SW 1271 (cell line): ENCODE data around the gene ANKRD30BL.
"Not testable (repeated sequence)": the region's sequence is repeated elsewhere in the genome, so short reads cannot be mapped to it uniquely, and the experiment has no call there.

Experiments
- DNase-seq, 2 experiments: peaks; one replicate each; lab custom pipeline; 2025; lab: John Stamatoyannopoulos, UW

Gene ANKRD30BL, protein sequence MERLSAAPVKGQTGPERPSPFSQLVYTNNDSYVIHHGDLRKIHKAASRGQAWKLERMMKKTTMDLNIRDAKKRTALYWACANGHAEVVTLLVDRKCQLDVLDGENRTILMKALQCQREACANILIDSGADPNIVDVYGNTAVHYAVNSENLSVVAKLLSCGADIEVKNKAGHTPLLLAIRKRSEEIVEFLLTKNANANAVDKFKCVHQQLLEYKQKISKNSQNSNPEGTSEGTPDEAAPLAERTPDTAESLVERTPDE

DNA sequence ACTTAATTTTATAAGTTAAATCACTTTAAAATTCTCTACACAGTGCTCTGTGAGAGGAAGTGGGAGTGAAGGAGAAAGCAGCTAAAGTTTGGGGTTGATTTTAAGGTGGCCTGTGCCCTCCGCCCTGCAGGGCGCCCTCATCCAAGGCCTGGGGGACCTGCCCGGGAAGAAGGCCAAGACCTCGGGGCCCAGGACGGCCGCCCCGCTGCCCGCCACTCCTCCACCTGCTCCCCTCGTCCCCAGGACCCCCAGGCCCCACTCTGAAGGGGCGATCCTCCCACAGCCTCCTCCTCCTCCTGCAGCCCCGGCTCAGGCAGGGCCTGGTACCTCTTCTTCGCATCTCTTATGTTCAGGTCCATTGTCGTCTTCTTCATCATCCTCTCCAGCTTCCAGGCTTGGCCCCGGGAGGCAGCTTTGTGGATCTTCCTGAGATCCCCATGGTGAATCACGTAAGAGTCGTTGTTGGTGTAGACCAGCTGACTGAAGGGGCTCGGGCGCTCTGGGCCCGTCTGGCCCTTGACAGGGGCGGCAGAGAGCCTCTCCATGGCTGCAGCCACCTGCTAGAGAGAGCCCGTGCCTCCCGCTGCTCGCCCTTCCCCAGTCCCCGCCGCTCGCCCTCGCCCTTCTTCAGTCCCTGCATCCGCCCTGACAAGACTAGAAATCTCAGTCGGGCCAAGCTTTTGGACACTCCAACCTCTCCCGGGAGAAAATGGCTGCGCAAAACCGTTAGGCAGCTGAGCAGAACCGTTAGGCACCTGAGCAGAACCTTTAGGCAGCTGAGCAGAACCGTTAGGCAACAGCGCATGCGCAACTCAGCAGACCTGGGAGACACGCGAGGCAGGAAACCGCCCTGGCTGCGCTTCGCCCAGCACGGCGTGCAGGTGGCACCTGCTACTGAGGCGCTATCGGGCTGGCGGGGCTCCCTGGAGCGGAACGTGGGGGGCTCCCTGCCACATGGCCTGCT is at the start of gene ANKRD30BL:
TSS of gene ANKRD30BL (minus strand) at position 792 of the 964 bp plus-strand sequence. CDS start at position 545, 247 bp downstream.
- not testable (repeated sequence) for DNase-seq

DNA sequence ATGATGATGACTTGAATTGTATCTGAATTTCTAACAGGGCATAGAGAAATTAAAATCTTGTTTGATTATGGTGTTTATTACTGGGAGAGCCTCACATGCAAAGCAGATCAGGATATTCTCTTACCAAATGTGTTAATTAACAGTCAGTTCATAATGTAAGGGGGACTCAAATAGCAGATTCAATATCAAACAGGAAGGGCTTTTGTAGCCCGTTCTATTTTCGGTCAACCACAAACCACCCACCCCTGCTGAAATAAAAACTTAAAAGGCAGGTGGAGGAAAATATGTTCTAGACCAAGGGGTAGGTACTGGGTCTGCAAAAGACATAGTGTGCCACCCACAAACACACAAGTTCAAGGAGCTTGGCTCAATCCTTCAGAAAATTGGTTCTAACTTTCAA is 41.1 kb upstream of the ANKRD30BL start:
- not testable (repeated sequence) for DNase-seq

DNA sequence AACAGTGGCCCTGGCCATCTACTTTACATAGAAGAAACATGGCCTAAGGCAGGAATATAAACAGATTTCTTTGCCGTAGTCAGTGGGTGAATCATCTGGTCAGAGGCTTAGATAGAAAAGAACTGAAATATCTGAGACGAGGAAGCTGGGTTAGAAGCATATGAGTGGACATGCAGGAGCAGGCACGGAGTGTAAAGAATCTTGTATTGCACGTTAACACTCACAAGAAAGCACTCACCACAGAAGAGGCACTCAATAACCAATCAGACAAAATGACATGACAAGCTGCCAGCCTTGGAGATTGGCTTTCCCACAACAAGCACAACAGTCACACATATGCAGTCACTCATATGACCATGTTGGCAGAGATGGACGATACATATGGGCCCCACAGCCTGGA is 31.1 kb upstream of the ANKRD30BL start:
- not testable (repeated sequence) for DNase-seq

DNA sequence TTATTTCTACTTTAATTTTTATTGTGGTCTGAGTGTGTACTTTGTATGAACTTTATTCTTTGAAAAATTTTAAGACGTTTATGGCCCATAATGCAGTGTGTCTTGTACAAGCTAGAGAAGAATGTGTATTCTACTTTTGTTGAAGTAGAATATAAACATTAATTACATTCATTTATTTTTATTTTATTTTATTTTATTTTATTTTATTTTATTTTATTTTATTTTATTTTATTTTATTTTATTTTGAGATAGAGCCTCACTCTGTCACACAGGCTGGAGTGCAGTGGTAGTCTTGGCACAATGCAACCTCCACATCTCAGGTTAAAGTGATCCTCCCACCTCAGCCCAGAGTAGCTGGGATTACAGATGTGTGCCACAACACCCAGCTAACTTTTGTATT is 5.3 kb upstream of the ANKRD30BL start:
- not testable (repeated sequence) for DNase-seq

DNA sequence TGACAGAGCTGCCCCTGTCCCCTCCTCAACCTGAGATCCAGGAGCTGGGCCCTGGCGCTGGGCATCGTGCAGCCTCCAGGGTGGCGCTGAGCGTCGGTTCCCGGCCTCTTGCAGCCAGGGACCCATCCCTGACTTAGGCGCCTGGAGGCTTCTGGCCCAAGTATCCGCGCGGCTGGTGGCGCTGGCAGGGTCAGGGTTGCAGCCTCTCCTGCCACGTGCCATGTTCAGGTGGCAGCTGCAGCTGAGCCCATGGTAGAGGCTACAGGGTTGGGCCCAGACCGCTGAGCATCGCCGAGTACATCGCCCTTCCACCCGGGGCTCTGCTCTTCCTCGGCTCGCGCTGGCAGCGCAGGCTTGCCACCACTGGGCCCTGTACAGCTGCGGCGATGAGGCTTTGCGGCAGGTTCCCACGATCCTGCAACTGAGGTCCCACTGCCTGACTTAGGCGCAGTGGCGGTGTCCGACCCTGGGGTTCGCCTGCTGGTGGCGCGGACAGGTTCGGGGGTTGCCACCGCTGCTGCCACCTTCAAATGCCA is 441 bp upstream of the ANKRD30BL start:
- not testable (repeated sequence) for DNase-seq

DNA sequence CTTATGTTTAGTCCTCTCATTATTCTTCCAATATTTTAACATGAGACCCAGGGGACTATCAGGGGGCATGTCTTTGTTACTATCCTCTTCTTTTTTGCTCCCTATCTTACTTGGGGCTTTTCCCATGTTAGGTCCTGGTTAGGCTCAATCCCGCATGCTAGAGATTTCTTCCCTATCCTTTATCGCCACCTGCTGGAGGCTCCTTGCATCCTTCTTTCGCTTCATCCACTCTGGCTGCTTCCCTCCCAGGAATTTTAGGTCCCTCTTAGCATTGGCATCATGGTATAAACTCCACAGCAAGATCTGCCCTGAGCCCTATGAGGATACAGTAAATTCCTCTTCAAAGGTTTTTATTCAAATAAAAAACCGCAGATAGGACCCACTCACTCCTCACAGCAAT is 15.0 kb downstream of the ANKRD30BL start:
- DNase-seq, result peak in 1 of 2 experiments; percentile 40
